Endothelial cell of umbilical vein (primary cell): ENCODE data around the gene ZNF70. TPM values are rescaled to one million over a fixed set of nuclear protein-coding genes. Genes with fewer than 3 reads are reported as not detected.

ENCODE experiments used
- BruUV-seq: library from RNA; stranded (reverse); fragments of 400-500 nt; replicated peaks from 2 replicates; lab custom pipeline; 2021; lab: Mats Ljungman, UMichigan
- CTCF ChIA-PET: fragments of 300-600, 350-600 bp; sonication (Branson Sonifier 250); formaldehyde crosslinking; loops from one replicate; lab custom pipeline; 2021; ENCODE audit warnings: antibody characterized with exemption, inconsistent platforms; lab: Charles Lee
- POLR2A ChIA-PET: fragments of 300-600, 350-600 bp; sonication (Branson Sonifier 250); formaldehyde crosslinking; loops from one replicate; lab custom pipeline; 2021; ENCODE audit warnings: antibody characterized with exemption, inconsistent platforms; lab: Charles Lee
- DNase-seq: peaks from one replicate; pipeline ENCODE4 v3.0.0-alpha.2; 2011; ENCODE audit warnings: low read depth, low spot score
- FAIRE-seq: peaks from 2 replicates; lab custom pipeline; 2011; peaks lifted over from hg19 to GRCh38; lab: Jason Lieb, UNC
- H2AFZ ChIP-seq: 2 replicates; pipeline ENCODE4 v1.6.0; 2012; ENCODE audit warnings: low read depth, low read length, control low read depth, inconsistent platforms
- H3K27ac ChIP-seq: 2 replicates; pipeline ENCODE4 v1.5.1; 2011; ENCODE audit warnings: low read depth, mild to moderate bottlenecking, control low read depth, low read length, moderate library complexity; ENCODE audit not compliant: insufficient read depth
- H3K27me3 ChIP-seq, 2 experiments: 2 replicates each; pipeline versions ENCODE4 v1.6.0 to v1.6.1; 2011; ENCODE audit warnings: low read length in 2 of 2, mixed read lengths in 1 of 2; ENCODE audit not compliant: control insufficient read depth in 2 of 2, insufficient read depth in 2 of 2
- H3K36me3 ChIP-seq, 2 experiments: 2 replicates in 1 of 2; 3 replicates in 1 of 2; pipeline ENCODE4 v1.5.1; 2011; ENCODE audit warnings: low read length in 2 of 2, mild to moderate bottlenecking in 1 of 2, moderate library complexity in 1 of 2; ENCODE audit not compliant: control insufficient read depth in 2 of 2, insufficient read depth in 2 of 2; ENCODE audit errors: extremely low read depth in 1 of 2
- H3K4me1 ChIP-seq: 3 replicates; pipeline ENCODE4 v1.5.1; 2011; ENCODE audit warnings: mild to moderate bottlenecking, low read length; ENCODE audit not compliant: control insufficient read depth, insufficient read depth; ENCODE audit errors: extremely low read depth
- H3K4me2 ChIP-seq: 2 replicates; pipeline ENCODE4 v1.6.1; 2011; ENCODE audit warnings: low read length, control low read depth, mixed read lengths; ENCODE audit not compliant: insufficient read depth
- H3K4me3 ChIP-seq, 3 experiments: fragments of 200-600 bp in 1 of 3; sonication (generic), shearing (Covaris generic) in 1 of 3; replicated peaks in 1 of 3; 2 replicates each; pipeline ENCODE4 v1.5.1; 2011 to 2016; ENCODE audit warnings: control low read depth in 3 of 3, low read length in 3 of 3, mild to moderate bottlenecking in 2 of 3, inconsistent platforms in 1 of 3, low read depth in 1 of 3, moderate library complexity in 1 of 3; ENCODE audit not compliant: insufficient read depth in 1 of 3
- H3K79me2 ChIP-seq: 2 replicates; pipeline ENCODE4 v1.6.0; 2012; ENCODE audit warnings: low read length, inconsistent platforms; ENCODE audit not compliant: control insufficient read depth, insufficient read depth
- H3K9ac ChIP-seq: replicated peaks from 2 replicates; pipeline ENCODE3; 2011; ENCODE audit warnings: low read length, control low read depth; ENCODE audit not compliant: insufficient read depth; ENCODE audit errors: extremely low read depth
- H3K9me1 ChIP-seq: replicated peaks from 3 replicates; pipeline ENCODE4 v1.6.0; 2011; ENCODE audit warnings: mild to moderate bottlenecking, low read length; ENCODE audit not compliant: control insufficient read depth, insufficient read depth; ENCODE audit errors: extremely low read depth
- H3K9me3 ChIP-seq: replicated peaks from 2 replicates; pipeline ENCODE4 v1.5.1; 2012; ENCODE audit warnings: low read length, inconsistent platforms; ENCODE audit not compliant: control insufficient read depth, insufficient read depth
- H4K20me1 ChIP-seq: replicated peaks from 2 replicates; pipeline ENCODE3; 2011; ENCODE audit warnings: mild to moderate bottlenecking, low read length; ENCODE audit not compliant: control insufficient read depth, insufficient read depth; ENCODE audit errors: extremely low read depth
- EZH2 ChIP-seq: IDR thresholded peaks from 2 replicates; pipeline ENCODE4 v1.6.1; 2012; ENCODE audit warnings: borderline replicate concordance, low read depth, mild to moderate bottlenecking, moderate library complexity, low read length, inconsistent platforms; ENCODE audit not compliant: severe bottlenecking
- FOS ChIP-seq: IDR thresholded peaks from 2 replicates; pipeline ENCODE4 v1.6.1; 2011; ENCODE audit warnings: mild to moderate bottlenecking, low read length, moderate library complexity, borderline replicate concordance; ENCODE audit not compliant: insufficient read depth
- GATA2 ChIP-seq: IDR thresholded peaks from 2 replicates; pipeline ENCODE4 v1.7.0; 2011; ENCODE audit warnings: low read depth, mild to moderate bottlenecking, moderate library complexity, mixed read lengths, low read length; ENCODE audit not compliant: insufficient read length, insufficient read depth
- JUN ChIP-seq: IDR thresholded peaks from 2 replicates; pipeline ENCODE4 v1.6.1; 2011; ENCODE audit warnings: borderline replicate concordance, low read depth; ENCODE audit not compliant: insufficient read length, insufficient read depth
- MYC ChIP-seq: IDR thresholded peaks from one replicate; pipeline ENCODE4 v1.6.1; 2011; ENCODE audit warnings: mild to moderate bottlenecking, low read depth, low read length
- POLR2A ChIP-seq: IDR thresholded peaks from 2 replicates; pipeline ENCODE4 v1.6.1; 2012; ENCODE audit warnings: low read depth, mild to moderate bottlenecking, control low read depth, low read length
- POLR2AphosphoS5 ChIP-seq: IDR thresholded peaks from 2 replicates; pipeline ENCODE4 v1.6.1; 2012; ENCODE audit warnings: low read depth, mild to moderate bottlenecking, control low read depth, low read length, moderate library complexity; ENCODE audit not compliant: insufficient read depth
- dilution Hi-C: fragments of 300-500 bp; cut with MboI; formaldehyde crosslinking; loops from one replicate; pipeline ENCODE4 v1.15.0; 2019; ENCODE audit warnings: low sequenced_read_pairs; ENCODE audit not compliant: extremely low pct_ligation_motif_present
- intact Hi-C: fragments of 100-400 bp; cut with micrococcal nuclease; formaldehyde crosslinking; loops from one replicate; pipeline ENCODE4 v1.10.0; 2022
- polyA plus RNA-seq, 4 experiments: library from polyadenylated mRNA; depleted of rRNA in 3 of 4; stranded (reverse) in 3 of 4; unstranded in 1 of 4; fragments of >200 nt; gene quantifications; 2 replicates each; pipeline versions ENCODE4 v1.2.1 to v1.2.3, GENCODE V29; 2011 to 2012; ENCODE audit warnings: missing spikeins in 1 of 4
- total RNA-seq: library from RNA; stranded (reverse); gene quantifications from 2 replicates; pipeline ENCODE4 v1.2.3, GENCODE V29; 2021
- TF ChIP-seq, protein P1 (sequence below): IDR thresholded peaks from 2 replicates; pipeline ENCODE4 v1.6.1; 2011; ENCODE audit not compliant: insufficient read depth, insufficient read length
- TF ChIP-seq, protein P2 (sequence below), 2 donors: IDR thresholded peaks; 1 replicate in 1 of 2; 2 replicates in 1 of 2; pipeline ENCODE4 v1.5.1; 2011; ENCODE audit warnings: low read length in 2 of 2, mild to moderate bottlenecking in 2 of 2, moderate library complexity in 2 of 2, control low read depth in 1 of 2, inconsistent platforms in 1 of 2, low read depth in 1 of 2; ENCODE audit not compliant: insufficient read depth in 1 of 2; ENCODE audit errors: extremely low read depth in 1 of 2

The ZNF70 gene
- total and polyA plus RNA-seq, 2 donors (not counting 3 experiments of a cell fraction or from before 2014, with no cell fraction given), result 1.9 to 6.2 TPM

DNA sequence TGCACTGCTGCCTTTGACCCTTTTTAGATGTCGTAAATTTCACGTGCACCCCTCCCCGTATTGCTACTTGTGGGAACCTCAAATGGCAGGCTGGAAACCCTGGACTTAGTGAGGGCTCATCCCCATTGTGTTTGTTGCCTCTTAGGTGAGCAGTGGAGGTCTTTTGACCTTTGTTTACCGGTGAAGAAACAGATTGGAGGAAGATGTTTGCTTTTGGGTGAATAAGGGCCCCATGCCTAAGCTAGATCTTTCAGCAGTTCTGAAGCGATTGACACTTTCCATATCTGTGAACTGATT, 36.6 kb upstream of the ZNF70 start:
- FAIRE-seq (peak; percentile 21), DNase-seq (no peak)
- Histone ChIP-seq H4K20me1 (peaks cover 2% of the 10 kb centered on the region), H3K27ac (no peak overlapping the region), H3K9me1 (no peaks in the 10 kb centered on the region), H3K27me3 (no peaks in the 10 kb centered on the region), H3K9ac (peak overlapping the region; percentile 99), H3K4me2 (peak overlapping the region; percentile 89), H2AFZ (no peak overlapping the region), H3K4me3 (peak overlapping the region; percentile 19 to 81 (median 78)), H3K4me1 (peaks cover 13% of the 10 kb centered on the region), H3K79me2 (peaks cover 52% of the 10 kb centered on the region), H3K36me3 (peaks cover 0 to 7% of the 10 kb centered on the region in 2 experiments), H3K9me3 (no peaks in the 10 kb centered on the region)
- no TSS peak for BruUV-seq
- dilution Hi-C loops (no loop called here), intact Hi-C loops (loop anchor here (1.0 to 5.0 kb wide), 2 partner anchors 16 to 50 kb away; partner anchors contain the start of gene DERL3)
- TF ChIP-seq EZH2 (no peak), POLR2AphosphoS5 (no peak), FOS (no peak), JUN (no peak), POLR2A (no peak), GATA2 (no peak), MYC (no peak)
- TF ChIP-seq, protein P1, sequence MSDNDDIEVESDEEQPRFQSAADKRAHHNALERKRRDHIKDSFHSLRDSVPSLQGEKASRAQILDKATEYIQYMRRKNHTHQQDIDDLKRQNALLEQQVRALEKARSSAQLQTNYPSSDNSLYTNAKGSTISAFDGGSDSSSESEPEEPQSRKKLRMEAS, result no peak
- TF ChIP-seq, protein P2, sequence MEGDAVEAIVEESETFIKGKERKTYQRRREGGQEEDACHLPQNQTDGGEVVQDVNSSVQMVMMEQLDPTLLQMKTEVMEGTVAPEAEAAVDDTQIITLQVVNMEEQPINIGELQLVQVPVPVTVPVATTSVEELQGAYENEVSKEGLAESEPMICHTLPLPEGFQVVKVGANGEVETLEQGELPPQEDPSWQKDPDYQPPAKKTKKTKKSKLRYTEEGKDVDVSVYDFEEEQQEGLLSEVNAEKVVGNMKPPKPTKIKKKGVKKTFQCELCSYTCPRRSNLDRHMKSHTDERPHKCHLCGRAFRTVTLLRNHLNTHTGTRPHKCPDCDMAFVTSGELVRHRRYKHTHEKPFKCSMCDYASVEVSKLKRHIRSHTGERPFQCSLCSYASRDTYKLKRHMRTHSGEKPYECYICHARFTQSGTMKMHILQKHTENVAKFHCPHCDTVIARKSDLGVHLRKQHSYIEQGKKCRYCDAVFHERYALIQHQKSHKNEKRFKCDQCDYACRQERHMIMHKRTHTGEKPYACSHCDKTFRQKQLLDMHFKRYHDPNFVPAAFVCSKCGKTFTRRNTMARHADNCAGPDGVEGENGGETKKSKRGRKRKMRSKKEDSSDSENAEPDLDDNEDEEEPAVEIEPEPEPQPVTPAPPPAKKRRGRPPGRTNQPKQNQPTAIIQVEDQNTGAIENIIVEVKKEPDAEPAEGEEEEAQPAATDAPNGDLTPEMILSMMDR (IDR thresholded peaks at IDR 0.05; ENCODE audit: extremely low read depth in 1 of 2, insufficient read depth in 1 of 2, low read depth in 1 of 2, low read length in 2 of 2), result no peak
- CTCF ChIA-PET, result interaction anchor here (1.1 to 3.5 kb wide), 5 partner anchors 10 to 62 kb away, joined by 3 to 15 read pairs (median 4); partner anchors contain the start of genes CHCHD10 and MMP11
- POLR2A ChIA-PET, result no interaction called here
